ENCODE results near the gene USP15. TPM values are rescaled to one million over a fixed set of nuclear protein-coding genes. Genes with fewer than 3 reads are reported as not detected.

Gene USP15
- polyA plus RNA-seq, 1 donor (not counting 4 experiments of a cell fraction or from before 2014, with no cell fraction given): 66.5 TPM

DNA sequence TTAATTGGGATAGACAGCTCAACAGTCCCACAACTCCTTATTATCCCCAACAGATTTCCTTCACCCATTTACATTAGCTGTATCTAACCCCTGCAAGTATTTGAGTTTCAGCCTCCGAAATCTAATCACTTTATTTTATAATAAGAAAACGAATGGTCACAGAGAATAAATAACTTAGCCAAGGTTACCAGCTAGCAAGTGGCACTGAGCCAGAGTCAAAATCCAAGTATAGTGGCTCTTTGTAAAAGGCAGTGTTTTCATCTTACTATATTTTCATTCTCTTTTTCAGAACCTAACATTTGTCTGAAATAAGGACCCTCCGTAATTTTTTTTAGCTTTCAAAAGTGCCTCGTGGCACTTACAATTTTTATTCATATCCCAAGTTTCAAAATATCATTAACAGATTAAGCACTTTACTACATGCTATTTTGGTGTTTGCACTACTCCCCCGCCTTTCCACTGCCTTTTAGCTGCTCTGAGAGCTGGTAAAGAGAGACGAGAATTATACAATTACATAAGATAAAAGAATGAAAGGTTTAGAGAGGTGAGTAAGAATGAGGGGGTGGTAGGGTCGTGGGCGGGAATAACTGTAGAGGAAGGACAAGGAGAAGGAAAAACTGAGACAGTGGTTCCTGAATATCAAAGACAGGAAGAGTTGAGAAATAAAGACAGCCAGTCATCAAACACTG lies 3.7 kb upstream of the USP15 start:
- no peak for TF ChIP-seq EZH2 (IDR thresholded peaks at IDR 0.05; ENCODE audit: low read length)
- TF ChIP-seq CTCF (optimal IDR thresholded peaks at IDR 0.05 in 1 of 3, IDR thresholded peaks at IDR 0.05 in 1 of 3, conservative IDR thresholded peaks at IDR 0.05 in 1 of 3; ENCODE audit: extremely low read depth in 1 of 3, insufficient read depth in 2 of 3, low read length in 3 of 3): no peak
- dilution Hi-C loops (cut with MboI; ENCODE audit: extremely low pct_ligation_motif_present, low sequenced_read_pairs): no loop called here
- peaks cover 14% of the 10 kb centered on the region for H3K79me2 ChIP-seq (ENCODE audit: control insufficient read depth, insufficient read depth, low read length)
- H3K4me2 ChIP-seq (ENCODE audit: control insufficient read depth, extremely low read depth, insufficient read depth, low read depth, low read length): no peak overlapping the region
- H3K4me1 ChIP-seq (ENCODE audit: control insufficient read depth, extremely low read depth, insufficient read depth, low read length): peaks cover 6% of the 10 kb centered on the region
- H3K27me3 ChIP-seq (ENCODE audit: control insufficient read depth, extremely low read depth, insufficient read depth, low read length): no peaks in the 10 kb centered on the region
- H3K4me3 ChIP-seq (ENCODE audit: control insufficient read depth in 2 of 3, extremely low read depth in 1 of 3, insufficient read depth in 2 of 3, low read depth in 1 of 3, low read length in 3 of 3): no peak overlapping the region
- no peaks in the 10 kb centered on the region for H3K36me3 ChIP-seq (ENCODE audit: control insufficient read depth in 2 of 2, extremely low read depth in 1 of 2, insufficient read depth in 2 of 2, low read length in 2 of 2)
- H3K27ac ChIP-seq (ENCODE audit: control insufficient read depth, insufficient read depth, low read length): no peak overlapping the region
- H3K9ac ChIP-seq (ENCODE audit: control insufficient read depth, extremely low read depth, insufficient read depth, low read length): no peak overlapping the region
- no peak overlapping the region for H2AFZ ChIP-seq (ENCODE audit: control insufficient read depth, low read length)
- no peaks in the 10 kb centered on the region for H3K9me1 ChIP-seq (ENCODE audit: control insufficient read depth, extremely low read depth, insufficient read depth, low read length)
- DNase-seq (ENCODE audit: low read depth, low spot score): no peak
- H3K9me3 ChIP-seq (ENCODE audit: control insufficient read depth, low read depth, low read length): no peaks in the 10 kb centered on the region
- no peak for FAIRE-seq
- H4K20me1 ChIP-seq (ENCODE audit: control insufficient read depth, extremely low read depth, insufficient read depth, low read length): no peaks in the 10 kb centered on the region

DNA sequence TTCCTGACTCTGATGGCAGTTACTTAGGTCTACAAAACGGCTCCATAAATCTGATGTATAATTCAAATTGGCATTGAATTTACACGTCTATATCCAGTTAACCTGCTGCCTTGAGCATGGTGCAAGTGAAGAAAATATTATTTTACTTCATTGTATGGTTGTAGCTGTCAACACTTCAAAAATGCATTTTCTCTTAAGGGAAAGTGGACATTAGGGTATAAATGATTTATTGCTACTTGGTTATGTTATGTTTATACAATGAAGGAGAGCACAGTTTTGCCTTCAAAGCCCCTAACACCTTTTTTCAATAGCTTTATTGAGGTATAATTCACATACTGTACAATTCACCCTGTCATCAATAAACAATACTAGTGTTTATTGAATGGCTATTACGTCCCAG lies 2.0 kb upstream of the USP15 start:
- Histone ChIP-seq H3K27ac (ENCODE audit: control insufficient read depth, insufficient read depth, low read length) (no peak overlapping the region), H3K27me3 (ENCODE audit: control insufficient read depth, extremely low read depth, insufficient read depth, low read length) (no peaks in the 10 kb centered on the region), H3K9me3 (ENCODE audit: control insufficient read depth, low read depth, low read length) (no peaks in the 10 kb centered on the region), H3K9ac (ENCODE audit: control insufficient read depth, extremely low read depth, insufficient read depth, low read length) (no peak overlapping the region), H3K36me3 (ENCODE audit: control insufficient read depth in 2 of 2, extremely low read depth in 1 of 2, insufficient read depth in 2 of 2, low read length in 2 of 2) (no peaks in the 10 kb centered on the region), H2AFZ (ENCODE audit: control insufficient read depth, low read length) (no peak overlapping the region), H3K79me2 (ENCODE audit: control insufficient read depth, insufficient read depth, low read length) (peaks cover 31% of the 10 kb centered on the region), H3K9me1 (ENCODE audit: control insufficient read depth, extremely low read depth, insufficient read depth, low read length) (no peaks in the 10 kb centered on the region), H3K4me3 (ENCODE audit: control insufficient read depth in 2 of 3, extremely low read depth in 1 of 3, insufficient read depth in 2 of 3, low read depth in 1 of 3, low read length in 3 of 3) (no peak overlapping the region), H3K4me2 (ENCODE audit: control insufficient read depth, extremely low read depth, insufficient read depth, low read depth, low read length) (no peak overlapping the region), H3K4me1 (ENCODE audit: control insufficient read depth, extremely low read depth, insufficient read depth, low read length) (peaks cover 14% of the 10 kb centered on the region), H4K20me1 (ENCODE audit: control insufficient read depth, extremely low read depth, insufficient read depth, low read length) (no peaks in the 10 kb centered on the region)
- no peak for TF ChIP-seq EZH2 (IDR thresholded peaks at IDR 0.05; ENCODE audit: low read length)
- TF ChIP-seq CTCF (optimal IDR thresholded peaks at IDR 0.05 in 1 of 3, IDR thresholded peaks at IDR 0.05 in 1 of 3, conservative IDR thresholded peaks at IDR 0.05 in 1 of 3; ENCODE audit: extremely low read depth in 1 of 3, insufficient read depth in 2 of 3, low read length in 3 of 3): no peak
- FAIRE-seq: no peak
- dilution Hi-C loops (cut with MboI; ENCODE audit: extremely low pct_ligation_motif_present, low sequenced_read_pairs): no loop called here
- no peak for DNase-seq (ENCODE audit: low read depth, low spot score)
